Measurements from ENCODE around the gene ANKIB1. TPM values are rescaled to one million over a fixed set of nuclear protein-coding genes. Genes with fewer than 3 reads are reported as not detected.

ANKIB1 gene
- total RNA-seq, 1 experiment from 2014 or later: 30.8 TPM

GRCh38 chr7:92266415-92267241 lies 20.9 kb downstream of the ANKIB1 start:
- no peak for DNase-seq (ENCODE audit: low read depth)

GRCh38 chr7:92268921-92269320 lies 23.1 kb downstream of the ANKIB1 start:
- DNase-seq (ENCODE audit: low read depth): no peak

GRCh38 chr7:92275327-92275726 lies 29.6 kb downstream of the ANKIB1 start:
- no peak for DNase-seq (ENCODE audit: low read depth)

GRCh38 chr7:92276460-92276864 lies 30.7 kb downstream of the ANKIB1 start:
- DNase-seq (ENCODE audit: low read depth): no peak

- no peak for DNase-seq (ENCODE audit: low read depth)
Measured at GRCh38 chr7:92279396-92280031, 33.7 kb downstream of the ANKIB1 start.

GRCh38 chr7:92281031-92281430 lies 35.3 kb downstream of the ANKIB1 start:
- DNase-seq (ENCODE audit: low read depth): no peak

GRCh38 chr7:92282221-92282814 lies 36.5 kb downstream of the ANKIB1 start:
- no peak for DNase-seq (ENCODE audit: low read depth)

- no peak for DNase-seq (ENCODE audit: low read depth)
Measured at GRCh38 chr7:92282930-92283329, 37.2 kb downstream of the ANKIB1 start.

GRCh38 chr7:92289321-92289720 lies 43.5 kb downstream of the ANKIB1 start:
- DNase-seq (ENCODE audit: low read depth): no peak

- no peak for DNase-seq (ENCODE audit: low read depth)
Measured at GRCh38 chr7:92292981-92293380, 47.2 kb downstream of the ANKIB1 start.

- no peak for DNase-seq (ENCODE audit: low read depth)
Measured at GRCh38 chr7:92293896-92294590, 48.3 kb downstream of the ANKIB1 start.

- DNase-seq (ENCODE audit: low read depth): no peak
Measured at GRCh38 chr7:92295391-92295790, 49.6 kb downstream of the ANKIB1 start.

GRCh38 chr7:92296235-92296634 lies 50.5 kb downstream of the ANKIB1 start:
- no peak for DNase-seq (ENCODE audit: low read depth)

GRCh38 chr7:92296880-92297445 lies 51.2 kb downstream of the ANKIB1 start:
- DNase-seq (ENCODE audit: low read depth): no peak

- DNase-seq (ENCODE audit: low read depth): no peak
Measured at GRCh38 chr7:92297736-92298135, 52.0 kb downstream of the ANKIB1 start.

- DNase-seq (ENCODE audit: low read depth): no peak
Measured at GRCh38 chr7:92303761-92304160, 58.0 kb downstream of the ANKIB1 start.

GRCh38 chr7:92304406-92304893 lies 58.7 kb downstream of the ANKIB1 start:
- no peak for DNase-seq (ENCODE audit: low read depth)

- no peak for DNase-seq (ENCODE audit: low read depth)
Measured at GRCh38 chr7:92306153-92306552, 60.4 kb downstream of the ANKIB1 start.

- DNase-seq (ENCODE audit: low read depth): no peak
Measured at GRCh38 chr7:92313055-92313454, 67.3 kb downstream of the ANKIB1 start.

- DNase-seq (ENCODE audit: low read depth): no peak
Measured at GRCh38 chr7:92319243-92319642, 73.5 kb downstream of the ANKIB1 start.

- DNase-seq (ENCODE audit: low read depth): no peak
Measured at GRCh38 chr7:92325173-92325572, 79.4 kb downstream of the ANKIB1 start.

GRCh38 chr7:92325858-92326257 lies 80.1 kb downstream of the ANKIB1 start:
- no peak for DNase-seq (ENCODE audit: low read depth)
